Mucosa of gallbladder (tissue), 1 donor: Measurements from ENCODE around the gene TPO. TPM values are rescaled to one million over a fixed set of nuclear protein-coding genes. Genes with fewer than 3 reads are reported as not detected.

ENCODE experiments used
- DNase-seq: peaks from one replicate; pipeline ENCODE4 v3.0.0-alpha.2; 2020; ENCODE audit warnings: low spot score
- total RNA-seq: library from RNA; stranded (reverse); gene quantifications from one replicate; pipeline ENCODE4 v1.2.1, GENCODE V29; 2021
- donor health status: DM: no; HTN: no; CAD: no.

Gene TPO
- total RNA-seq, 1 donor from 2014 or later: 0.75 TPM

GRCh38 chr2:1521878-1522830 lies 108.9 kb downstream of the TPO start:
- DNase-seq: no peak

GRCh38 chr2:1527153-1527992 lies 114.1 kb downstream of the TPO start:
- no peak for DNase-seq

- DNase-seq: no peak
These were observed 115.2 kb downstream of the TPO start for GRCh38 chr2:1528273-1529064.

GRCh38 chr2:1538663-1539062 lies 125.4 kb downstream of the TPO start:
- DNase-seq: no peak

GRCh38 chr2:1539441-1539840 lies 126.2 kb downstream of the TPO start:
- no peak for DNase-seq

GRCh38 chr2:1539973-1540372 lies 126.7 kb downstream of the TPO start:
- no peak for DNase-seq

- DNase-seq: no peak
These were observed 127.2 kb downstream of the TPO start for GRCh38 chr2:1540481-1540880.

GRCh38 chr2:1541040-1541439 lies 127.8 kb downstream of the TPO start:
- DNase-seq: no peak

GRCh38 chr2:1541819-1542475 lies 128.7 kb downstream of the TPO start:
- no peak for DNase-seq

GRCh38 chr2:1542971-1543370 lies 129.7 kb downstream of the TPO start:
- DNase-seq: no peak

- DNase-seq: no peak
These were observed 130.7 kb downstream of the TPO start for GRCh38 chr2:1543776-1544477.

- DNase-seq: no peak
These were observed 131.3 kb downstream of the TPO start for GRCh38 chr2:1544478-1545069.

- DNase-seq: no peak
These were observed 132.8 kb downstream of the TPO start for GRCh38 chr2:1546023-1546591.

- DNase-seq: no peak
These were observed 133.6 kb downstream of the TPO start for GRCh38 chr2:1546901-1547300.

- DNase-seq: no peak
These were observed 135.8 kb downstream of the TPO start for GRCh38 chr2:1548910-1549673.

GRCh38 chr2:1550076-1550475 lies 136.8 kb downstream of the TPO start:
- no peak for DNase-seq

GRCh38 chr2:1550658-1551316 lies 137.5 kb downstream of the TPO start:
- peak; percentile 36 for DNase-seq

GRCh38 chr2:1551905-1552304 lies 138.6 kb downstream of the TPO start:
- DNase-seq: no peak

GRCh38 chr2:1552611-1553010 lies 139.3 kb downstream of the TPO start:
- DNase-seq: no peak
